HG03139 (cell line): Measurements from ENCODE around the gene FAM184B.
"Not testable (repeated sequence)": the region's sequence is repeated elsewhere in the genome, so short reads cannot be mapped to it uniquely, and the experiment has no call there.

Experiments
- ATAC-seq: cut with Tn5 transposase; IDR thresholded peaks from one replicate; pipeline ENCODE4 v1.9.1; 2021; ENCODE audit not compliant: unreplicated experiment

The FAM184B gene

GRCh38 chr4:17687237-17687857, 94.1 kb downstream of the FAM184B start:
- no peak for ATAC-seq

GRCh38 chr4:17684648-17685047, 96.8 kb downstream of the FAM184B start:
- ATAC-seq, result not testable (repeated sequence)

- no peak for ATAC-seq
Observed at GRCh38 chr4:17682222-17682566, 99.2 kb downstream of the FAM184B start.

- ATAC-seq, result no peak
Observed at GRCh38 chr4:17681281-17682221, 99.9 kb downstream of the FAM184B start.

- no peak for ATAC-seq
Observed at GRCh38 chr4:17680559-17681280, 100.7 kb downstream of the FAM184B start.

GRCh38 chr4:17670423-17670822, 111.0 kb downstream of the FAM184B start:
- ATAC-seq, result no peak

- no peak for ATAC-seq
Observed at GRCh38 chr4:17667653-17668201, 113.7 kb downstream of the FAM184B start.

GRCh38 chr4:17667253-17667652, 114.2 kb downstream of the FAM184B start:
- no peak for ATAC-seq

- ATAC-seq, result no peak
Observed at GRCh38 chr4:17665852-17666251, 115.6 kb downstream of the FAM184B start.

- ATAC-seq, result peak; percentile 30
Observed at GRCh38 chr4:17665346-17665745, 116.1 kb downstream of the FAM184B start.

GRCh38 chr4:17664755-17665154, 116.7 kb downstream of the FAM184B start:
- ATAC-seq, result peak; percentile 94

- no peak for ATAC-seq
Observed at GRCh38 chr4:17662694-17663093, 118.7 kb downstream of the FAM184B start.

GRCh38 chr4:17659196-17659595, 122.2 kb downstream of the FAM184B start:
- not testable (repeated sequence) for ATAC-seq

- no peak for ATAC-seq
Observed at GRCh38 chr4:17657849-17658248, 123.6 kb downstream of the FAM184B start.

- ATAC-seq, result no peak
Observed at GRCh38 chr4:17657090-17657489, 124.3 kb downstream of the FAM184B start.

- no peak for ATAC-seq
Observed at GRCh38 chr4:17654701-17655100, 126.7 kb downstream of the FAM184B start.

GRCh38 chr4:17650406-17650805, 131.0 kb downstream of the FAM184B start:
- no peak for ATAC-seq

GRCh38 chr4:17647927-17648326, 133.5 kb downstream of the FAM184B start:
- ATAC-seq, result no peak

GRCh38 chr4:17647176-17647806, 134.1 kb downstream of the FAM184B start:
- ATAC-seq, result no peak

- ATAC-seq, result no peak
Observed at GRCh38 chr4:17646693-17647092, 134.7 kb downstream of the FAM184B start.

GRCh38 chr4:17642398-17642783, 139.0 kb downstream of the FAM184B start:
- ATAC-seq, result no peak
